ENCODE data around the gene PAXX. TPM values are rescaled to one million over a fixed set of nuclear protein-coding genes. Genes with fewer than 3 reads are reported as not detected.

PAXX gene
- total RNA-seq, 4 donors from 2014 or later, result 22.0 to 37.0 (median 31.6) TPM

DNA sequence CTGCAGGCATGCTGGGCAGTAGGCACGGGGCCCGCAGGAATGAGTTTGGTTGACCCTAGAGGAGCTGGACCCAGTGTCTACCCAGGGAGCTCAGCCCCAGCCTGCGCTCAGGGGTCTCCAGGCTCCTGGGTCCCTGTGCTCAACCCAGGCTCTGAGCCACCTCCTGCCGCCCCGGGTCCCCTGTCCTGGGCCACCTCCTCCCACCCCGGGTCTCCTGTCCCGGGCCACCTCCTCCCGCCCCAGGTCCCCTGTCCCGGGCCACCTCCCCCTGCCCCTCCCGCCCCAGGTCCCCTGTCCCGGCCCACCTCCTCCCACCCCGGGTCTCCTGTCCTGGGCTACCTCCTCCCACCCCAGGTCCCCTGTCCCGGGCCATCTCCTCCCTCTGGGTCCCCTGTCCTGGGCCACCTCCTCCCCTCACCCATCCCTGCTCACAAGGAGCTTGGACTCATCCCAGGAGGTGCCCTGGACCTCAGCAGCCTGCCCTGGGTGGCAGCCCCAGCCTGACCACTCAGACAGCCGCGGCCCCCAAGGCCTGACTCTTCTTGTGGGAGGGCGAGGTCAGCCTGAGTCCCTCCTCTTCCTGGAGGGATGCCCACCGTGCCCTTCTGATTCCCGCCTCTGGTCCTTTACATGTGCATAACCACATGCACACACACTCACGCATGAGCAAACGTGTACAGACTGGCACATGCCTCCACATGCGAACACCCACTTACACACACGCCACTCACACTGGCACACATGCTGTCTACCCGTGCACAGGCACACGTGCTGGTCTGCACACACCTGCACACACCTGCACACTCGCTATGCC, 37.7 kb upstream of the PAXX start:
- ATAC-seq (ENCODE audit: low FRiP score), result no peak
- no peak for DNase-seq (ENCODE audit: low spot score)
- TF ChIP-seq, protein P1, sequence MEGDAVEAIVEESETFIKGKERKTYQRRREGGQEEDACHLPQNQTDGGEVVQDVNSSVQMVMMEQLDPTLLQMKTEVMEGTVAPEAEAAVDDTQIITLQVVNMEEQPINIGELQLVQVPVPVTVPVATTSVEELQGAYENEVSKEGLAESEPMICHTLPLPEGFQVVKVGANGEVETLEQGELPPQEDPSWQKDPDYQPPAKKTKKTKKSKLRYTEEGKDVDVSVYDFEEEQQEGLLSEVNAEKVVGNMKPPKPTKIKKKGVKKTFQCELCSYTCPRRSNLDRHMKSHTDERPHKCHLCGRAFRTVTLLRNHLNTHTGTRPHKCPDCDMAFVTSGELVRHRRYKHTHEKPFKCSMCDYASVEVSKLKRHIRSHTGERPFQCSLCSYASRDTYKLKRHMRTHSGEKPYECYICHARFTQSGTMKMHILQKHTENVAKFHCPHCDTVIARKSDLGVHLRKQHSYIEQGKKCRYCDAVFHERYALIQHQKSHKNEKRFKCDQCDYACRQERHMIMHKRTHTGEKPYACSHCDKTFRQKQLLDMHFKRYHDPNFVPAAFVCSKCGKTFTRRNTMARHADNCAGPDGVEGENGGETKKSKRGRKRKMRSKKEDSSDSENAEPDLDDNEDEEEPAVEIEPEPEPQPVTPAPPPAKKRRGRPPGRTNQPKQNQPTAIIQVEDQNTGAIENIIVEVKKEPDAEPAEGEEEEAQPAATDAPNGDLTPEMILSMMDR (IDR thresholded peaks at IDR 0.05), result no peak

DNA sequence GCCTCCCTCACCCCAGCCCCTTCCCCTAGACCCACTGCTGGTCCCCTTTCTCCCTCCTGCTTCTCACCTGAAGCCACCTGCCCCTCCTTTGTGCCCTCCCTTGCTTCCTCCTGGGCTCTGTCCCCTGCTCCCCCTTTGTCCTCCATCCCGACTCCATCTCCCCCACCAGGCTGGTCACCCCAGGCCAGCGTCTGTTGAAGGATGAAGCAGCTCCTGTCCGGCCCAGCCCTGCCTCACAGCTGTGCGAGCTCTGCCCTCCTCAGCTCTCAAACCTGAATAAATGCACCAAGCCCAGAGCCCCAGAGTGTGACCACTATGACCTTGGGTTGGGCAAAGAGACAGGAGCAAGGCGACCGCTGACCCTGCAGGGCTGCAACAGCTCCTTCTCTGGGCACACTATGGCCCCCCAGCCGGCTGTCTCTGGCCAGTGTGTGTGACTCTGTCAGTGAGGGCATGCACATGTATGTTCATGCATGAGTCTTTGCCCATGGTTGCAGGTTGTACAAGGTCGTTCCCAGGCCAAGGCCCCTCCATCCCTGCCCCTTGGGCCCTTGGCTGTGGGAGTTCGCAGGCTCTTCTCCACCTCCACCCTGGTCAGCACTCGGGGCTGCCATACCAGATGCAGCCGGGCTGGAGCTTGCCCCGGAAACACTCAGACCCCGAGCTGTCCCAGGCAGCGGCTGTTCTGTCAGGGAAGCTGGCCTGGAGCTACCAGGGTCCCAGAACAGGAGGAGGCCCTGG, 36.9 kb upstream of the PAXX start:
- DNase-seq (ENCODE audit: low spot score) (no peak), ATAC-seq (ENCODE audit: low FRiP score) (no peak)
- TF ChIP-seq, protein P1 (IDR thresholded peaks at IDR 0.05), result no peak

DNA sequence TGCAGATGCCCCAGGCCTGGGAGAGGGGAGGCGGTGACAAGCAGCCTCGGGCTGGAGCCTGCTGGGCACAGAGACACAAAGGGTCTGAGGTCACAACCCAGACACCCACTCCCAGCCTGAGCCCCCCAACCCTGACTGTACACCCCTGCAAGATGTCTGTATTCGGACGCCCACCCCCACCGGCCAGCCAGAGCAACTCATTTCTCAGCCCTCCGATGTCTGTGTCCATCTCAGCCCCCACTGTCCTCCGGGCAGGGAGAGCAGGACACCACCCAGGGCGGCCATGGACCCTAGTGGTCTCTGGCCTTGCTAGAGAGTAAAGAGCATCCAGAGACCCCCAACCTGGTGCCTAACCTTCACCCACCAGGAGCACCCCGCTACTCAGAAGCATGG, 36.3 kb upstream of the PAXX start:
- TF ChIP-seq, protein P1 (IDR thresholded peaks at IDR 0.05), result no peak
- ATAC-seq (ENCODE audit: low FRiP score) (no peak), DNase-seq (ENCODE audit: low spot score) (no peak)

DNA sequence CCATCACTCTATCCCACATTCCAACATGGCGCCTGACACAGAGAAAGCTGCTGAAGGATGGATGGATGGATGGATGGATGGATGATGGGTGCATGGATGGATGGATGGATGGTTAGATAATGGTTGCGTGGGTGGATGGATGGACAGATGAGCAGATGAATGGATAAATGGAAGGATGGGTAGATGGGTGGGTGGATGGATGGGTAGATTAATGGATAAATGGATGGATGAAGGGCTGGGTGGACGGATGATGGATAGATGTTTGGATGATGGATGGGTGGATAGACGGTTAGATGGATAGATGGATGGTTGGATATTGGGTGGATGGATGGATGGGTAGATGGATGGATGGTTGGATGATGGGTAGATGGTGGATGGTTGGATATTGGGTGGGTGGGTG, 35.6 kb upstream of the PAXX start:
- no peak for ATAC-seq (ENCODE audit: low FRiP score)
- DNase-seq (ENCODE audit: low spot score), result no peak
- TF ChIP-seq, protein P1 (IDR thresholded peaks at IDR 0.05), result no peak

DNA sequence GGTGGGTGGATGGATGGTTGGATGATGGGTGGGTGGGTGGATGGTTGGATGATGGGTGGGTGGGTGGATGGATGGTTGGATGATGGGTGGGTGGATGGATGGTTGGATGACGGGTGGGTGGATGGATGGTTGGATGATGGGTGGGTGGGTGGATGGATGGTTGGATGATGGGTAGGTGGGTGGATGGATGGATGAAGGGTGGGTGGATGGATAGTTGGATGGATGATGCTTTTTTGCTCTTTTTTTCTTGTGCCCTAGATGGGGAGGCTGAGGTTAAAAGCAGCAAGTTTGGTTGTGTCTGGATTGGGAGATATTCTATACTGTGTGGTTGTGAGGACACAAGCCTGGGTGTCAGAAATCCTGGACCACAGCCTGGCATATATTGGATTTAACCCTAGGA, 34.8 kb upstream of the PAXX start:
- ATAC-seq (ENCODE audit: low FRiP score), result no peak
- TF ChIP-seq, protein P1 (IDR thresholded peaks at IDR 0.05), result no peak

DNA sequence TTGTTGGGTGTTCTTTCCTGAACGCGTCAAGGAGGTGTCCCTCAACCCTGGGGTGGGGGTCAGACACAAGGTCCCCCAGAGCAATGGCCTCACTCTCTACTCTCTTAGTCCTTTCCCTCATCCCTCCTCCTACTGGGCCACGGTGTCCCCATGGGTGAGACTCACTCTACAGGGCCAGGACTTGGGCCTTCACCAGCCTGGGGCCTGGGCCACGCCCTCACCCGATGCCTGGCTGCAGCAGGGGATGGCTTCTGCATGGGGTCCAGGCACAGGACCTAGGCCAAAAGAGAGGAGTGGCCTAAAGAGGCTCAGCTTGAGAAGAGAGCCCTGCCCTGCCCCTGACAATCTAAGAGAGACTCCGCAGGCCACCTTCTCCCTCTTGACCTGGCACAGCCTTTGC, 34.3 kb upstream of the PAXX start:
- TF ChIP-seq, protein P1 (IDR thresholded peaks at IDR 0.05), result no peak
- DNase-seq (ENCODE audit: low spot score), result no peak
- ATAC-seq (ENCODE audit: low FRiP score), result no peak

More for the DNA sequence above, 34.8 kb upstream of the PAXX start:
- no peak for DNase-seq (ENCODE audit: low spot score)
